ENCODE data around the gene TESK2. TPM values are rescaled to one million over a fixed set of nuclear protein-coding genes. Genes with fewer than 3 reads are reported as not detected.

The TESK2 gene
- total RNA-seq, 4 donors from 2014 or later: 16.5 to 30.5 (median 23.2) TPM

GRCh38 chr1:45329445-45329844 is 161.5 kb downstream of the TESK2 start:
- Histone ChIP-seq H3K27me3 (no peaks in the 10 kb centered on the region), H3K4me1 (peaks cover 3 to 21% (median 6%) of the 10 kb centered on the region in 4 donors), H3K27ac (no peak overlapping the region), H3K9me3 (no peaks in the 10 kb centered on the region), H3K4me3 (no peak overlapping the region), H3K36me3 (peaks cover 0 to 44% (median 0%) of the 10 kb centered on the region in 3 donors)
- TF ChIP-seq CTCF (IDR thresholded peaks at IDR 0.05) (no peak), POLR2A (IDR thresholded peaks at IDR 0.05) (no peak)
- no peak for DNase-seq

- peaks cover 0 to 19% (median 6%) of the 10 kb centered on the region in 4 donors for H3K4me1 ChIP-seq
- TF ChIP-seq CTCF (IDR thresholded peaks at IDR 0.05): no peak
- no peak for TF ChIP-seq POLR2A (IDR thresholded peaks at IDR 0.05)
- no peaks in the 10 kb centered on the region for H3K27me3 ChIP-seq
- peaks cover 0 to 42% (median 0%) of the 10 kb centered on the region in 3 donors for H3K36me3 ChIP-seq
- no peak for DNase-seq
- no peaks in the 10 kb centered on the region for H3K9me3 ChIP-seq
- H3K27ac ChIP-seq: no peak overlapping the region
- no peak overlapping the region for H3K4me3 ChIP-seq
These were observed 162.3 kb downstream of the TESK2 start for GRCh38 chr1:45328680-45329079.

- TF ChIP-seq CTCF (IDR thresholded peaks at IDR 0.05): no peak
- no peak for TF ChIP-seq POLR2A (IDR thresholded peaks at IDR 0.05)
- Histone ChIP-seq H3K4me1 (peaks cover 0 to 19% (median 6%) of the 10 kb centered on the region in 4 donors), H3K27ac (peak overlapping the region in 2 of 4 donors; percentile 2 to 66), H3K36me3 (peaks cover 0 to 34% (median 0%) of the 10 kb centered on the region in 3 donors), H3K9me3 (no peaks in the 10 kb centered on the region), H3K4me3 (peak overlapping the region in 3 of 4 donors; percentile 60 to 67 (median 64)), H3K27me3 (no peaks in the 10 kb centered on the region)
- no peak for DNase-seq
These were observed 163.1 kb downstream of the TESK2 start for GRCh38 chr1:45327644-45328515.

GRCh38 chr1:45326627-45327623 is 164.0 kb downstream of the TESK2 start, which contains the start of gene HPDL:
HPDL (plus strand) TSS chr1:45326895; CDS start chr1:45327149, 254 bp downstream.
- Histone ChIP-seq H3K4me3 (peak within 1 kb of the TSS; percentile 43 to 67 (median 62)), H3K4me1 (peaks cover 0 to 19% (median 6%) of the 10 kb centered on the region in 4 donors), H3K27me3 (no peaks in the 10 kb centered on the region), H3K9me3 (no peaks in the 10 kb centered on the region), H3K27ac (peak within 1 kb of the TSS in 2 of 4 donors; percentile 2 to 66), H3K36me3 (peaks cover 0 to 26% (median 0%) of the 10 kb centered on the region in 3 donors)
- DNase-seq: peak; percentile 66 to 81 (median 74)
- TF ChIP-seq POLR2A (IDR thresholded peaks at IDR 0.05) (no peak), CTCF (IDR thresholded peaks at IDR 0.05) (no peak)

GRCh38 chr1:45325851-45326506 is 165.0 kb downstream of the TESK2 start:
- TF ChIP-seq CTCF (IDR thresholded peaks at IDR 0.05) (no peak), POLR2A (IDR thresholded peaks at IDR 0.05) (no peak)
- H3K4me3 ChIP-seq: peak overlapping the region in 2 of 4 donors; percentile 64 to 67
- peaks cover 0 to 16% (median 0%) of the 10 kb centered on the region in 3 donors for H3K36me3 ChIP-seq
- H3K4me1 ChIP-seq: peaks cover 0 to 19% (median 6%) of the 10 kb centered on the region in 4 donors
- H3K27me3 ChIP-seq: no peaks in the 10 kb centered on the region
- no peaks in the 10 kb centered on the region for H3K9me3 ChIP-seq
- H3K27ac ChIP-seq: no peak overlapping the region
- no peak for DNase-seq

All from Peyer's patch (tissue), 4 donors.